Kidney (tissue), 14 donors: ENCODE results near the gene HSD17B4. TPM values are rescaled to one million over a fixed set of nuclear protein-coding genes. Genes with fewer than 3 reads are reported as not detected.

ENCODE experiments used
- DNase-seq, 5 donors: peaks; one replicate each; pipeline ENCODE4 v3.0.0-alpha.2; 2013 to 2020
- FAIRE-seq: peaks from 2 replicates; lab custom pipeline; 2012; peaks lifted over from hg19 to GRCh38; lab: Jason Lieb, UNC
- H3K27ac ChIP-seq, 2 donors: one replicate each; pipeline ENCODE4 v1.7.0; 2013; ENCODE audit warnings: low read depth in 2 of 2, low read length in 2 of 2, inconsistent platforms in 1 of 2
- H3K27me3 ChIP-seq: one replicate; pipeline ENCODE4 v1.7.1; 2013; ENCODE audit warnings: low read length, inconsistent platforms; ENCODE audit not compliant: control insufficient read depth, insufficient read depth
- H3K36me3 ChIP-seq, 3 donors: one replicate each; pipeline versions ENCODE4 v1.7.0 to v1.7.1; 2013; ENCODE audit warnings: low read length in 3 of 3, control low read depth in 1 of 3, inconsistent platforms in 1 of 3; ENCODE audit not compliant: insufficient read depth in 3 of 3, control insufficient read depth in 2 of 3
- H3K4me1 ChIP-seq, 3 donors: one replicate each; pipeline versions ENCODE4 v1.7.0 to v1.7.1; 2013; ENCODE audit warnings: low read length in 3 of 3, inconsistent platforms in 1 of 3, low read depth in 1 of 3; ENCODE audit not compliant: control insufficient read depth in 2 of 3, insufficient read depth in 2 of 3
- H3K4me3 ChIP-seq, 3 donors: one replicate each; pipeline versions ENCODE4 v1.7.0 to v1.8.1; 2013; ENCODE audit warnings: low read length in 3 of 3, control low read depth in 1 of 3, inconsistent platforms in 1 of 3
- H3K9ac ChIP-seq, 3 donors: one replicate each; pipeline versions ENCODE4 v1.7.0 to v1.7.1; 2013; ENCODE audit warnings: low read length in 3 of 3, control low read depth in 1 of 3, inconsistent platforms in 1 of 3
- H3K9me3 ChIP-seq, 3 donors: one replicate each; pipeline versions ENCODE4 v1.7.0 to v1.7.1; 2013; ENCODE audit warnings: low read length in 3 of 3, control low read depth in 1 of 3, inconsistent platforms in 1 of 3; ENCODE audit not compliant: control insufficient read depth in 2 of 3, insufficient read depth in 1 of 3
- CTCF ChIP-seq: IDR thresholded peaks from 3 replicates; pipeline ENCODE4 v1.5.1; 2012; ENCODE audit warnings: mild to moderate bottlenecking, moderate library complexity, borderline replicate concordance; ENCODE audit not compliant: insufficient read depth; ENCODE audit errors: extremely low read depth
- intact Hi-C: fragments of 100-400 bp; cut with DNase I; formaldehyde crosslinking; loops from one replicate; pipeline ENCODE4 v1.11.1; 2022
- polyA plus RNA-seq: library from polyadenylated mRNA; stranded (reverse); fragments of 350-450 nt; fragmentation: Illumina TruSeq; extraction: RNeasy Lipid Tissue Mini Kit (QIAGEN cat#74804); gene quantifications from one replicate; pipeline ENCODE4 v1.2.3, GENCODE V29; 2014; ENCODE audit warnings: low read depth, low replicate concordance; ENCODE audit not compliant: insufficient read depth
- total RNA-seq: library from RNA; stranded (reverse); fragmentation: NEBNext Ultra II Directional; extraction: Animal tissue kit (Norgen Biotek cat#: 25700); gene quantifications from one replicate; pipeline ENCODE4 v1.2.1, GENCODE V29; 2021
- donor health status: control.
- donor health status: control.
- donor health status: control.
- donor health status: control.
- donor health status: control.
- donor health status: DM: yes; HTN: yes; CAD: no.
- donor health status: Normal renal cell carcinoma (clear cell type).

HSD17B4 gene
- total and polyA plus RNA-seq, 2 donors from 2014 or later: 202 to 212 TPM

GRCh38 chr5:119409235-119409815 is 43.0 kb upstream of the HSD17B4 start:
- no peaks in the 10 kb centered on the region for H3K36me3 ChIP-seq
- no peak for DNase-seq
- H3K4me1 ChIP-seq: peaks cover 0 to 6% (median 0%) of the 10 kb centered on the region in 3 donors
- no peak overlapping the region for H3K4me3 ChIP-seq
- intact Hi-C loops: no loop called here
- H3K27ac ChIP-seq: no peak overlapping the region
- H3K9me3 ChIP-seq: no peaks in the 10 kb centered on the region
- FAIRE-seq: no peak
- H3K9ac ChIP-seq: no peak overlapping the region
- no peaks in the 10 kb centered on the region for H3K27me3 ChIP-seq
- no peak for TF ChIP-seq CTCF

- intact Hi-C loops: no loop called here
- Histone ChIP-seq H3K9ac (no peak overlapping the region), H3K27ac (no peak overlapping the region), H3K4me3 (no peak overlapping the region), H3K9me3 (no peaks in the 10 kb centered on the region), H3K36me3 (no peaks in the 10 kb centered on the region), H3K27me3 (no peaks in the 10 kb centered on the region), H3K4me1 (peaks cover 0 to 6% (median 0%) of the 10 kb centered on the region in 3 donors)
- FAIRE-seq: no peak
- DNase-seq: no peak
- no peak for TF ChIP-seq CTCF
Observed at GRCh38 chr5:119410448-119411159, 41.7 kb upstream of the HSD17B4 start.

- Histone ChIP-seq H3K36me3 (no peaks in the 10 kb centered on the region), H3K9ac (peak overlapping the region; percentile 44 to 79 (median 66)), H3K4me1 (peaks cover 0 to 6% (median 0%) of the 10 kb centered on the region in 3 donors), H3K27ac (peak overlapping the region; percentile 73 to 80), H3K27me3 (no peaks in the 10 kb centered on the region), H3K4me3 (peak overlapping the region; percentile 69 to 82 (median 79)), H3K9me3 (no peaks in the 10 kb centered on the region)
- DNase-seq (peak in 4 of 5 donors; percentile 66 to 92 (median 84)), FAIRE-seq (peak; percentile 85)
- TF ChIP-seq CTCF: peak; percentile 92
- intact Hi-C loops: no loop called here
Observed at GRCh38 chr5:119411361-119412278, 40.7 kb upstream of the HSD17B4 start.
